GM23338 (cell line): ENCODE results near the gene OR1J1. TPM values are rescaled to one million over a fixed set of nuclear protein-coding genes. Genes with fewer than 3 reads are reported as not detected.

Experiments used
- ATAC-seq: fragments of 200-7000 bp; cut with Tn5 transposase; 3 replicates; pipeline ENCODE4 v1.9.1; 2020
- DNase-seq: peaks from one replicate; pipeline ENCODE4 v3.0.0-alpha.2; 2015; ENCODE audit warnings: low spot score
- H2AFZ ChIP-seq: fragments of 200-600 bp; sonication (generic); 2 replicates; pipeline ENCODE4 v1.8.0; 2016; ENCODE audit warnings: antibody characterized with exemption, mild to moderate bottlenecking, moderate library complexity
- H3F3A ChIP-seq: fragments of 200-600 bp; sonication (generic); replicated peaks from 2 replicates; pipeline ENCODE4 v1.8.0; 2017; ENCODE audit warnings: antibody characterized with exemption, mixed run types, low read depth
- H3K27ac ChIP-seq: fragments of 200-600 bp; sonication (generic); 2 replicates; pipeline ENCODE4 v1.6.1; 2016; ENCODE audit warnings: low read depth
- H3K27me3 ChIP-seq: fragments of 200-600 bp; sonication (generic); 2 replicates; pipeline ENCODE4 v1.8.0; 2016; ENCODE audit warnings: mild to moderate bottlenecking, mixed run types, moderate library complexity; ENCODE audit not compliant: insufficient read depth
- H3K36me3 ChIP-seq: fragments of 200-600 bp; sonication (generic); 2 replicates; pipeline ENCODE4 v1.8.0; 2016; ENCODE audit warnings: mild to moderate bottlenecking; ENCODE audit not compliant: insufficient read depth
- H3K4me1 ChIP-seq: fragments of 200-600 bp; sonication (generic); 2 replicates; pipeline ENCODE4 v1.8.0; 2016; ENCODE audit warnings: mild to moderate bottlenecking, moderate library complexity; ENCODE audit not compliant: insufficient read depth
- H3K4me2 ChIP-seq: fragments of 200-600 bp; sonication (generic); 2 replicates; pipeline ENCODE4 v1.7.1; 2017; ENCODE audit warnings: mixed run types
- H3K4me3 ChIP-seq: fragments of 200-600 bp; sonication (generic); 2 replicates; pipeline ENCODE4 v1.6.1; 2016; ENCODE audit warnings: mixed run types
- H3K79me2 ChIP-seq: fragments of 200-600 bp; sonication (generic); replicated peaks from 2 replicates; pipeline ENCODE4 v1.8.0; 2017; ENCODE audit warnings: mild to moderate bottlenecking; ENCODE audit not compliant: insufficient read depth
- H3K9me2 ChIP-seq: fragments of 200-600 bp; sonication (generic); 2 replicates; pipeline ENCODE4 v1.8.0; 2017; ENCODE audit not compliant: insufficient read depth
- H4K20me1 ChIP-seq: fragments of 200-600 bp; sonication (generic); replicated peaks from 2 replicates; pipeline ENCODE4 v1.8.0; 2017; ENCODE audit warnings: mild to moderate bottlenecking; ENCODE audit not compliant: insufficient read depth
- H3K27ac Mint-ChIP-seq: 2 replicates; pipeline ENCODE4 v1.8.0; 2020; ENCODE audit warnings: inconsistent platforms, mild to moderate bottlenecking, moderate library complexity, mixed read lengths
- H3K27me3 Mint-ChIP-seq: 3 replicates; pipeline ENCODE4 v1.8.0; 2022; ENCODE audit warnings: low read depth, mild to moderate bottlenecking, moderate library complexity, mixed read lengths, inconsistent platforms; ENCODE audit not compliant: insufficient read depth, poor library complexity
- H3K36me3 Mint-ChIP-seq: 3 replicates; pipeline ENCODE4 v1.8.0; 2021; ENCODE audit warnings: low read depth, mild to moderate bottlenecking, inconsistent platforms, moderate library complexity, mixed read lengths
- H3K4me1 Mint-ChIP-seq: 3 replicates; pipeline ENCODE4 v1.8.0; 2020; ENCODE audit warnings: mild to moderate bottlenecking, inconsistent platforms, mixed read lengths
- H3K4me3 Mint-ChIP-seq: 3 replicates; pipeline ENCODE4 v1.8.0; 2021; ENCODE audit warnings: moderate library complexity, mild to moderate bottlenecking, inconsistent platforms, mixed read lengths
- H3K9me3 Mint-ChIP-seq: 3 replicates; pipeline ENCODE4 v1.8.0; 2020; ENCODE audit warnings: moderate library complexity, mild to moderate bottlenecking, inconsistent platforms, mixed read lengths
- CREB1 ChIP-seq: fragments of 250-450 bp; sonication (Bioruptor Pico); IDR thresholded peaks from 2 replicates; pipeline ENCODE4 v1.5.0; 2020; ENCODE audit warnings: low read depth, mild to moderate bottlenecking, moderate library complexity
- ETS1 ChIP-seq: IDR thresholded peaks from 2 replicates; pipeline ENCODE4 v1.6.1; 2016; ENCODE audit warnings: antibody characterized with exemption
- EZH2 ChIP-seq: fragments of 200-600 bp; sonication (generic); IDR thresholded peaks from one replicate; pipeline ENCODE4 v1.8.0; 2017; ENCODE audit warnings: antibody characterized with exemption, mild to moderate bottlenecking, low read depth; ENCODE audit not compliant: unreplicated experiment
- EZH2phosphoT487 ChIP-seq: fragments of 200-600 bp; sonication (generic); IDR thresholded peaks from one replicate; pipeline ENCODE4 v1.8.1; 2018; ENCODE audit warnings: antibody characterized with exemption; ENCODE audit not compliant: unreplicated experiment
- JUNB ChIP-seq: IDR thresholded peaks from one replicate; pipeline ENCODE4 v1.6.1; 2016; ENCODE audit warnings: antibody characterized with exemption; ENCODE audit not compliant: unreplicated experiment
- NANOG ChIP-seq: IDR thresholded peaks from 2 replicates; pipeline ENCODE4 v1.6.1; 2016; ENCODE audit warnings: antibody characterized with exemption, borderline replicate concordance
- POLR2AphosphoS5 ChIP-seq: IDR thresholded peaks from 2 replicates; pipeline ENCODE4 v1.6.1; 2016; ENCODE audit warnings: antibody characterized with exemption, low read depth
- REST ChIP-seq: IDR thresholded peaks from one replicate; pipeline ENCODE4 v1.6.1; 2018; ENCODE audit warnings: antibody characterized with exemption; ENCODE audit not compliant: unreplicated experiment
- STAT1 ChIP-seq: IDR thresholded peaks from one replicate; pipeline ENCODE4 v1.6.1; 2016; ENCODE audit warnings: antibody characterized with exemption; ENCODE audit not compliant: unreplicated experiment
- ZNF114 ChIP-seq: fragments of 250-450 bp; sonication (Bioruptor Pico); IDR thresholded peaks from 2 replicates; pipeline ENCODE4 v1.5.0; 2020; ENCODE audit warnings: mild to moderate bottlenecking, moderate library complexity
- ZNF331 ChIP-seq: fragments of 250-450 bp; sonication (Bioruptor Pico); IDR thresholded peaks from 2 replicates; pipeline ENCODE4 v1.5.0; 2020; ENCODE audit warnings: low read depth, mild to moderate bottlenecking, moderate library complexity
- ZNF462 ChIP-seq: fragments of 250-450 bp; sonication (Bioruptor Pico); IDR thresholded peaks from 2 replicates; pipeline ENCODE4 v1.5.0; 2020; ENCODE audit warnings: mild to moderate bottlenecking, moderate library complexity
- polyA plus RNA-seq: library from polyadenylated mRNA; unstranded; fragments of >200 nt; fragmentation: Nextera tagmentation; extraction: Ambion mirVana; gene quantifications from 2 replicates; pipeline ENCODE4 v1.2.1, GENCODE V29; 2016
- total RNA-seq: library from RNA; depleted of rRNA; stranded (reverse); fragments of >200 nt; shearing (Covaris generic); gene quantifications from 2 replicates; pipeline ENCODE4 v1.2.3, GENCODE V29; 2014
- TF ChIP-seq, protein P1 (sequence below), 2 experiments: fragments of 200-600 bp in 1 of 2; sonication (generic) in 1 of 2; conservative IDR thresholded peaks; 2 replicates each; pipeline versions ENCODE4 v1.5.1 to v1.6.1; 2016 to 2017; ENCODE audit warnings: antibody characterized with exemption in 2 of 2, low read depth in 2 of 2, mild to moderate bottlenecking in 2 of 2, moderate library complexity in 1 of 2

Gene OR1J1
- total and polyA plus RNA-seq, 2 experiments from 2014 or later = not detected

DNA sequence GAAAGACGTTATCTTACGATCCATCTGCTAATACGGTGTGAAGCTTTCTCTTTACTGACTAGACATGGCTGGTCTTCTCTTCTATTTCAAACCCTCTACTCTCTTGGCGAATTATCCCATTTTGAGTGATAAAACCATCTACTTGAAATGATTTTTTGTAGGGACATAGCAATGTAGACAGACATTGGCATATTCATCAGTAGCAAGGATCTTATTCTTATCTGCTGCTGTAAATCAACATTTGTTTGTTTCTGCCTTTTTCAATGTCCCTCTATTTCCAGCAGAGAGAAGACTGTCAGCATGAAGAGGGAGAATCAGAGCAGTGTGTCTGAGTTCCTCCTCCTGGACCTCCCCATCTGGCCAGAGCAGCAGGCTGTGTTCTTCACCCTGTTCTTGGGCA, 41.1 kb upstream of the OR1J1 start, which contains the start of gene OR1J4:
Gene OR1J4, plus strand, starts transcription at position 301 of the 400 bp plus-strand sequence. Its CDS starts 0 bp downstream, at position 301.
- no peak within 1 kb of the TSS for H2AFZ ChIP-seq
- Mint-ChIP-seq H3K4me3 (no peak within 1 kb of the TSS), H3K36me3 (no peaks in the 10 kb centered on the region; the same call in 2 of the 3 replicates), H3K27me3 (no peaks in the 10 kb centered on the region), H3K27ac (no peak within 1 kb of the TSS), H3K4me1 (no peaks in the 10 kb centered on the region), H3K9me3 (peaks cover 34% of the 10 kb centered on the region)
- no peaks in the 10 kb centered on the region for H3F3A ChIP-seq
- H3K9me2 ChIP-seq = no peaks in the 10 kb centered on the region
- TF ChIP-seq, protein P1, sequence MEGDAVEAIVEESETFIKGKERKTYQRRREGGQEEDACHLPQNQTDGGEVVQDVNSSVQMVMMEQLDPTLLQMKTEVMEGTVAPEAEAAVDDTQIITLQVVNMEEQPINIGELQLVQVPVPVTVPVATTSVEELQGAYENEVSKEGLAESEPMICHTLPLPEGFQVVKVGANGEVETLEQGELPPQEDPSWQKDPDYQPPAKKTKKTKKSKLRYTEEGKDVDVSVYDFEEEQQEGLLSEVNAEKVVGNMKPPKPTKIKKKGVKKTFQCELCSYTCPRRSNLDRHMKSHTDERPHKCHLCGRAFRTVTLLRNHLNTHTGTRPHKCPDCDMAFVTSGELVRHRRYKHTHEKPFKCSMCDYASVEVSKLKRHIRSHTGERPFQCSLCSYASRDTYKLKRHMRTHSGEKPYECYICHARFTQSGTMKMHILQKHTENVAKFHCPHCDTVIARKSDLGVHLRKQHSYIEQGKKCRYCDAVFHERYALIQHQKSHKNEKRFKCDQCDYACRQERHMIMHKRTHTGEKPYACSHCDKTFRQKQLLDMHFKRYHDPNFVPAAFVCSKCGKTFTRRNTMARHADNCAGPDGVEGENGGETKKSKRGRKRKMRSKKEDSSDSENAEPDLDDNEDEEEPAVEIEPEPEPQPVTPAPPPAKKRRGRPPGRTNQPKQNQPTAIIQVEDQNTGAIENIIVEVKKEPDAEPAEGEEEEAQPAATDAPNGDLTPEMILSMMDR (conservative IDR thresholded peaks at IDR 0.05; ENCODE audit: low read depth in 2 of 2) = no peak
- TF ChIP-seq EZH2phosphoT487 (no peak), STAT1 (no peak), EZH2 (no peak), POLR2AphosphoS5 (no peak), ZNF114 (no peak), ETS1 (no peak), CREB1 (no peak), NANOG (no peak), ZNF462 (no peak), ZNF331 (CRISPR knock-in tag) (no peak), REST (no peak), JUNB (no peak)
- no peaks in the 10 kb centered on the region for H3K4me1 ChIP-seq
- no peak for ATAC-seq
- no peak for DNase-seq
- no peak within 1 kb of the TSS for H3K4me3 ChIP-seq
- H3K4me2 ChIP-seq = no peak within 1 kb of the TSS
- H3K36me3 ChIP-seq = no peaks in the 10 kb centered on the region; the same call in 1 of the 2 replicates
- no peak within 1 kb of the TSS for H3K27ac ChIP-seq
- peaks cover 7% of the 10 kb centered on the region; the same call in 1 of the 2 replicates for H3K27me3 ChIP-seq
- no peaks in the 10 kb centered on the region for H4K20me1 ChIP-seq
- no peaks in the 10 kb centered on the region for H3K79me2 ChIP-seq
